DOHH2 (cell line): ENCODE measurements around the gene CCDC169.

ENCODE experiments used
- H3F3A ChIP-seq: fragments of 200-600 bp; sonication (generic), shearing (Covaris generic); 2 replicates; pipeline ENCODE4 v1.6.0; 2016; ENCODE audit warnings: antibody characterized with exemption, mild to moderate bottlenecking; ENCODE audit not compliant: control insufficient read depth, insufficient read depth
- H3K27ac ChIP-seq: fragments of 200-600 bp; sonication (generic); 2 replicates; pipeline ENCODE4 v1.5.1; 2014; ENCODE audit warnings: low read depth, mild to moderate bottlenecking, low read length, moderate library complexity
- H3K27me3 ChIP-seq: fragments of 200-600 bp; sonication (generic); 2 replicates; pipeline ENCODE4 v1.6.1; 2014; ENCODE audit warnings: mild to moderate bottlenecking, low read length, mixed read lengths; ENCODE audit not compliant: control insufficient read depth
- H3K36me3 ChIP-seq: fragments of 200-600 bp; sonication (generic); 2 replicates; pipeline ENCODE4 v1.6.1; 2014; ENCODE audit warnings: mild to moderate bottlenecking, low read length, moderate library complexity, mixed read lengths; ENCODE audit not compliant: control insufficient read depth
- H3K4me1 ChIP-seq: fragments of 200-600 bp; sonication (generic); 2 replicates; pipeline ENCODE4 v1.6.1; 2014; ENCODE audit warnings: mild to moderate bottlenecking, low read length, mixed read lengths; ENCODE audit not compliant: control insufficient read depth
- H3K4me2 ChIP-seq: fragments of 200-600 bp; sonication (generic); 2 replicates; pipeline ENCODE4 v1.6.0; 2014; ENCODE audit warnings: mild to moderate bottlenecking, low read length, moderate library complexity
- H3K4me3 ChIP-seq: fragments of 200-600 bp; sonication (generic); 2 replicates; pipeline ENCODE4 v1.5.1; 2014; ENCODE audit warnings: mild to moderate bottlenecking, low read length, mixed read lengths
- H3K79me2 ChIP-seq: fragments of 200-600 bp; sonication (generic); 2 replicates; pipeline ENCODE4 v1.6.1; 2014; ENCODE audit warnings: mild to moderate bottlenecking, low read length, mixed read lengths; ENCODE audit not compliant: control insufficient read depth
- H3K9me2 ChIP-seq: fragments of 200-600 bp; sonication (generic); replicated peaks from 2 replicates; pipeline ENCODE4 v1.6.1; 2014; ENCODE audit warnings: mild to moderate bottlenecking, low read length, mixed read lengths; ENCODE audit not compliant: control insufficient read depth
- H3K9me3 ChIP-seq: fragments of 200-600 bp; sonication (generic); 2 replicates; pipeline ENCODE4 v1.6.1; 2014; ENCODE audit warnings: antibody characterized with exemption, low read length, mixed read lengths; ENCODE audit not compliant: control insufficient read depth, insufficient read depth
- H4K20me1 ChIP-seq: fragments of 200-600 bp; sonication (generic); 2 replicates; pipeline ENCODE4 v1.6.0; 2014; ENCODE audit warnings: low read depth, mild to moderate bottlenecking, antibody characterized with exemption, low read length, moderate library complexity; ENCODE audit not compliant: control insufficient read depth, insufficient read depth
- CTCF ChIP-seq: fragments of 200-600 bp; sonication (generic); IDR thresholded peaks from one replicate; pipeline ENCODE4 v1.5.1; 2014; ENCODE audit warnings: antibody characterized with exemption, mild to moderate bottlenecking, low read depth, low read length; ENCODE audit not compliant: poor library complexity, severe bottlenecking
- EZH2phosphoT487 ChIP-seq: fragments of 200-600 bp; sonication (generic); IDR thresholded peaks from 2 replicates; pipeline ENCODE4 v1.6.1; 2017; ENCODE audit warnings: borderline replicate concordance, mild to moderate bottlenecking, antibody characterized with exemption, low read length, moderate library complexity, mixed read lengths

CCDC169 gene

DNA sequence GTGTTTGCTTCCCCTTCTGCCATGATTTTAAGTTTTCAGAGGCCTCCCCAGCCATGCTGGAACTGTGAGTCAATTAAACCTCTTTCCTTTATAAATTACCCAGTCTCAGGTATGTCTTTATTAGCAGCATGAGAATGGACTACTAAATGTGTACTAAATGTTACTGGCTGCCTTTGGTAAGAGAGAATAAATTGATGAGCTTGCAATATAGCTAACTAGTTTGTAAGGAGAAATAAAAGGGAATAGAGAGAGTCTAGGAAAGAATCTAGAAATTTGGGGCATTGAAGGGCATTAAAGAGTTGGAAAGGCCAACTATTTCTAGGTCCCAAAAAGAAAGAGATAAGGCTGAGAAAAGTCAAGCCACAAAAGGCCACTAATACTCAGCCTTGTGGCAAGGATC is 77.7 kb downstream of the CCDC169 start:
- Histone ChIP-seq H3K36me3 (no peaks in the 10 kb centered on the region), H3K27ac (no peak overlapping the region), H3K4me2 (no peak overlapping the region), H3K79me2 (no peaks in the 10 kb centered on the region), H4K20me1 (no peaks in the 10 kb centered on the region), H3K4me3 (no peak overlapping the region), H3K9me3 (peaks cover 3% of the 10 kb centered on the region; the same call in 1 of the 2 replicates), H3F3A (no peaks in the 10 kb centered on the region), H3K27me3 (no peaks in the 10 kb centered on the region), H3K9me2 (no peaks in the 10 kb centered on the region), H3K4me1 (no peaks in the 10 kb centered on the region)
- TF ChIP-seq EZH2phosphoT487, result no peak
- TF ChIP-seq CTCF, result no peak

- no peaks in the 10 kb centered on the region for H3K79me2 ChIP-seq
- peaks cover 3% of the 10 kb centered on the region; the same call in 1 of the 2 replicates for H3K9me3 ChIP-seq
- H3K27me3 ChIP-seq, result no peaks in the 10 kb centered on the region
- H4K20me1 ChIP-seq, result no peaks in the 10 kb centered on the region
- no peak overlapping the region for H3K4me2 ChIP-seq
- no peaks in the 10 kb centered on the region for H3K36me3 ChIP-seq
- H3K4me1 ChIP-seq, result no peaks in the 10 kb centered on the region
- H3K9me2 ChIP-seq, result no peaks in the 10 kb centered on the region
- H3F3A ChIP-seq, result no peaks in the 10 kb centered on the region
- no peak overlapping the region for H3K4me3 ChIP-seq
- H3K27ac ChIP-seq, result no peak overlapping the region
- no peak for TF ChIP-seq CTCF
- no peak for TF ChIP-seq EZH2phosphoT487
These were observed 80.2 kb downstream of the CCDC169 start for GRCh38 chr13:36217456-36217855.

DNA sequence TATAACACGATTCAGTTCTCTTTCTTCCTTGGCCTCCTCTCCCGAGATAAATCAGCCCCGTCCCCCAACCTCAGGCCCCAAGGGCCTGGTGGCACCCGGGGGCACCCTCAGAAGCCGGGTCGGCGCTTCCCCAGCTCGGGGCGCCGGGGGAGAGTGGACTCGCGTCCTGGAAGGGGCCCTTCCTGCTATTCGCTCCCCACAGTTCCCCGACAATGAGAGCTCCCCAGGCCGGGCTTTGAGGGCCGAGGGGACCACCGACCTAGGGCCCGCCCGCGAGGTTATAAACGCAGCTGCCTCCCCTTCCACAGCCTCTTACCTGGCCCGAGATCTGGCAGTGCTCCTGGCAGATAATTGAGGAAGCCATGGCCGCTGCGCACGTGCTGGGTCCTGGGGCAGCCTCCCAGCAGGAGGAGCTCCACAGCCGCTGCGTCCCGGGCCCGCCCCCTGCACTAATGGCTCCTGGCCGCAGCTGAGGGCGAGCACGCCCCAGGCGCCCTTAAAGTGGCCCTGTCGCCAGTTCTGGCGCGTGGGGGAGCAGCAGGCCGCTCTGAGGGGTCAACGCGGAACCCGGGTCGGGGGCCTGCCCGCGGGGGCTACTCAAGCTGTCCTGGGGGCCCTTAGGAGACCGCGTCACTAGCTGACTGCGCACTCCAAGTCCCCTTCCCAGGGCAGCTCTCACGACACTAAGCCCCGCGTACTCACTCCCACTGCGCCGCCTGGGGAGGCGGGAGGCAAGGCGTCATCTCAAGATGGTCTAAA is 83.3 kb downstream of the CCDC169 start, which contains the start of gene SOHLH2:
Gene SOHLH2, minus strand, starts transcription at position 394 of the 759 bp plus-strand sequence. Its CDS starts 30 bp downstream, at position 364.
- Histone ChIP-seq H3K27me3 (no peaks in the 10 kb centered on the region), H3K4me2 (no peak within 1 kb of the TSS), H3F3A (no peaks in the 10 kb centered on the region), H3K4me3 (no peak within 1 kb of the TSS), H3K27ac (no peak within 1 kb of the TSS), H3K36me3 (no peaks in the 10 kb centered on the region), H3K9me3 (peaks cover 3% of the 10 kb centered on the region; the same call in 1 of the 2 replicates), H3K4me1 (no peaks in the 10 kb centered on the region), H3K79me2 (no peaks in the 10 kb centered on the region), H4K20me1 (no peaks in the 10 kb centered on the region), H3K9me2 (no peaks in the 10 kb centered on the region)
- TF ChIP-seq CTCF (no peak), EZH2phosphoT487 (no peak)
